Neural cell (in vitro differentiated cells): ENCODE measurements around the gene PODN. TPM values are rescaled to one million over a fixed set of nuclear protein-coding genes. Genes with fewer than 3 reads are reported as not detected.

Source experiments
- H2AFZ ChIP-seq: fragments of 200-600, 300-800 bp; sonication (generic), shearing (Covaris generic); 2 replicates; pipeline ENCODE4 v1.6.0; 2014; ENCODE audit warnings: low read depth, mild to moderate bottlenecking, antibody characterized with exemption, low read length, moderate library complexity
- H3F3A ChIP-seq: fragments of 200-600 bp; shearing (Covaris generic); 2 replicates; pipeline ENCODE4 v1.6.1; 2016; ENCODE audit warnings: mild to moderate bottlenecking, moderate library complexity, mixed read lengths, antibody characterized with exemption, low read length; ENCODE audit not compliant: insufficient read depth, poor library complexity, severe bottlenecking
- H3K27ac ChIP-seq: fragments of 200-600, 300-800 bp; sonication (generic), shearing (Covaris generic); 2 replicates; pipeline ENCODE4 v1.5.1; 2014; ENCODE audit warnings: mild to moderate bottlenecking, low read length, moderate library complexity
- H3K27me3 ChIP-seq: fragments of 300-800, 200-600 bp; sonication (generic), shearing (Covaris generic); 2 replicates; pipeline ENCODE4 v1.6.0; 2014; ENCODE audit warnings: mild to moderate bottlenecking, low read depth, low read length, moderate library complexity; ENCODE audit not compliant: insufficient read depth
- H3K36me3 ChIP-seq: fragments of 300-800, 200-600 bp; sonication (generic), shearing (Covaris generic); 2 replicates; pipeline ENCODE4 v1.5.1; 2014; ENCODE audit warnings: mild to moderate bottlenecking, antibody characterized with exemption, low read length, moderate library complexity; ENCODE audit not compliant: insufficient read depth
- H3K4me2 ChIP-seq: fragments of 300-800, 200-600 bp; sonication (generic), shearing (Covaris generic); 2 replicates; pipeline ENCODE4 v1.6.0; 2014; ENCODE audit warnings: mild to moderate bottlenecking, low read length
- H3K4me3 ChIP-seq: fragments of 300-800, 200-600 bp; sonication (generic), shearing (Covaris generic); 2 replicates; pipeline ENCODE4 v1.5.1; 2014; ENCODE audit warnings: mild to moderate bottlenecking, low read length, moderate library complexity
- H3K79me2 ChIP-seq: fragments of 200-600 bp; shearing (Covaris generic); replicated peaks from 2 replicates; pipeline ENCODE4 v1.6.0; 2014; ENCODE audit warnings: mild to moderate bottlenecking, low read length, moderate library complexity; ENCODE audit not compliant: insufficient read depth
- H3K9ac ChIP-seq: fragments of 300-800, 200-600 bp; sonication (generic), shearing (Covaris generic); 2 replicates; pipeline ENCODE4 v1.6.1; 2016; ENCODE audit warnings: mild to moderate bottlenecking, low read length, mixed read lengths
- H3K9me2 ChIP-seq: fragments of 200-600 bp; shearing (Covaris generic); 2 replicates; pipeline ENCODE4 v1.6.1; 2016; ENCODE audit warnings: mild to moderate bottlenecking, low read length, mixed read lengths; ENCODE audit not compliant: insufficient read depth
- H3K9me3 ChIP-seq: fragments of 200-600, 300-800 bp; sonication (generic), shearing (Covaris generic); 2 replicates; pipeline ENCODE4 v1.6.1; 2016; ENCODE audit warnings: mild to moderate bottlenecking, mixed run types, low read length, moderate library complexity, mixed read lengths
- H4K20me1 ChIP-seq: fragments of 200-600 bp; shearing (Covaris generic); 2 replicates; pipeline ENCODE4 v1.6.1; 2016; ENCODE audit warnings: mild to moderate bottlenecking, mixed run types; ENCODE audit not compliant: insufficient read depth
- EP300 ChIP-seq: fragments of 450-650 bp; conservative IDR thresholded peaks from 2 replicates; pipeline ENCODE4 v1.6.1; 2014; ENCODE audit warnings: antibody characterized with exemption, mild to moderate bottlenecking, moderate library complexity; ENCODE audit not compliant: poor library complexity, severe bottlenecking
- EZH2 ChIP-seq: fragments of 200-600, 300-800 bp; shearing (Covaris generic), sonication (generic); IDR thresholded peaks from 2 replicates; pipeline ENCODE4 v1.6.1; 2014; ENCODE audit warnings: antibody characterized with exemption, low read length, borderline replicate concordance, mild to moderate bottlenecking; ENCODE audit not compliant: insufficient read depth, poor library complexity, severe bottlenecking
- MXI1 ChIP-seq: fragments of 450-650 bp; conservative IDR thresholded peaks from 2 replicates; pipeline ENCODE4 v1.6.1; 2014; ENCODE audit warnings: antibody characterized with exemption, mild to moderate bottlenecking; ENCODE audit not compliant: poor library complexity, severe bottlenecking
- POLR2AphosphoS5 ChIP-seq: IDR thresholded peaks from 2 replicates; pipeline ENCODE4 v1.6.1; 2012
- RAD21 ChIP-seq: fragments of 450-650 bp; conservative IDR thresholded peaks from 2 replicates; pipeline ENCODE4 v1.6.1; 2014; ENCODE audit warnings: antibody characterized with exemption, mild to moderate bottlenecking, moderate library complexity
- REST ChIP-seq: IDR thresholded peaks from 2 replicates; pipeline ENCODE4 v1.6.1; 2012; ENCODE audit warnings: borderline replicate concordance
- SMC3 ChIP-seq: fragments of 450-650 bp; conservative IDR thresholded peaks from 2 replicates; pipeline ENCODE4 v1.6.1; 2014; ENCODE audit warnings: antibody characterized with exemption, mild to moderate bottlenecking, moderate library complexity; ENCODE audit not compliant: poor library complexity
- TAF1 ChIP-seq: IDR thresholded peaks from 2 replicates; pipeline ENCODE4 v1.6.1; 2012; ENCODE audit warnings: low read depth
- polyA plus RNA-seq: library from polyadenylated mRNA; depleted of rRNA; stranded (reverse); fragments of >200 nt; gene quantifications from 2 replicates; pipeline ENCODE4 v1.2.3, GENCODE V29; 2014
- TF ChIP-seq, protein P1 (sequence below): fragments of 450-650 bp; IDR thresholded peaks from 2 replicates; pipeline ENCODE4 v1.5.1; 2014; ENCODE audit warnings: antibody characterized with exemption, mild to moderate bottlenecking, moderate library complexity; ENCODE audit not compliant: poor library complexity, severe bottlenecking

Gene PODN
- polyA plus RNA-seq, 1 donor from 2014 or later: 0.07 TPM

DNA sequence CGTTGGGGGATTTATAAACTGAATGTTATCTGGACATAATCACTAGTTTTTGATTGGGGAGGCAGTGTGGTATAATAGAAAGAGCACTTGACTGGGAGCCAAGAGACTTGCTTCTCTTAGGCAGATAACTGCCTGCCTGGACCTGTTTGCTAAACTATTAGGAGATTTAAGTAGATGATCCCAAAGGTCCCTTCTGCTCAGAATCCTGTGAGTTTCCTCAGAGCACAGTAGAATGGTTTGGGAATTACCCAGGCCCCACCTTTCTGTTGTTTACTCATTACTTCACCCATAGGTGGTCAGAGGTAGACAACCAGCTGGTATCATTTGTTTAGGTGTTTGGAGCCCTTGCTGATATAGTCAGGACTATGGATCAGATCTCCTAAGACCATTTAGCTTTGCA lies 10.3 kb upstream of the PODN start:
- no peak for TF ChIP-seq SMC3
- no peak for TF ChIP-seq REST
- no peak for TF ChIP-seq POLR2AphosphoS5
- no peak for TF ChIP-seq MXI1
- TF ChIP-seq TAF1: no peak
- H3K4me3 ChIP-seq: no peak overlapping the region
- H4K20me1 ChIP-seq: no peaks in the 10 kb centered on the region
- no peaks in the 10 kb centered on the region for H3K79me2 ChIP-seq
- H3F3A ChIP-seq: no peaks in the 10 kb centered on the region
- H3K9ac ChIP-seq: no peak overlapping the region
- H3K27ac ChIP-seq: no peak overlapping the region
- no peak overlapping the region for H3K4me2 ChIP-seq
- no peaks in the 10 kb centered on the region for H3K9me3 ChIP-seq
- H3K36me3 ChIP-seq: peaks cover 6% of the 10 kb centered on the region
- no peaks in the 10 kb centered on the region for H3K9me2 ChIP-seq
- H2AFZ ChIP-seq: no peak overlapping the region
- no peaks in the 10 kb centered on the region for H3K27me3 ChIP-seq

GRCh38 chr1:53057127-53057526 lies 4.9 kb upstream of the PODN start:
- H3K27ac ChIP-seq: no peak overlapping the region
- peaks cover 31% of the 10 kb centered on the region for H3K27me3 ChIP-seq
- H3K4me2 ChIP-seq: no peak overlapping the region
- H3K4me3 ChIP-seq: no peak overlapping the region
- TF ChIP-seq REST: no peak
- peaks cover 6% of the 10 kb centered on the region for H3K36me3 ChIP-seq
- no peak overlapping the region for H2AFZ ChIP-seq
- H3K9ac ChIP-seq: no peak overlapping the region
- no peaks in the 10 kb centered on the region for H3K9me2 ChIP-seq
- H3K79me2 ChIP-seq: no peaks in the 10 kb centered on the region
- H3K9me3 ChIP-seq: no peaks in the 10 kb centered on the region
- no peaks in the 10 kb centered on the region for H3F3A ChIP-seq
- H4K20me1 ChIP-seq: no peaks in the 10 kb centered on the region

DNA sequence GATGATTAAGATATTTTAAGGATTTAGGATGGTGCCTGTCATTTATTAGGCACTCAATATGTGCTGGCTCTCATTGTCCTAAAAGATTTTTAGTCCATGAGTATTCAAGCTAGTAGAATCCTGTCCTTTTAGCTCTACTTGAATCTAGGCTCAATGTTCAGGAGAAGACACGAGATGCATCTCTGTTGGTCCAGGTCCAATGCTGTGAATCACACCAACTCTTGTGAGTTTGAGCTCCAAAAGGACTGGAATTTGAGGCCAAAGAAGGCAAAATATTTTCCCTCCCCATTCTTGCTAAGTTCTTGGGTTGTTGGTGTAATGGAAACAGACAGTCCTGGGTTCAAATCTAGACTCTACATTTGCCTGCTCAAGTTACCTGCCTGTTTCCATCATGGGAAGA lies 1.4 kb upstream of the PODN start:
- no peak for TF ChIP-seq TAF1
- TF ChIP-seq REST: no peak
- no peak for TF ChIP-seq POLR2AphosphoS5
- TF ChIP-seq EZH2: no peak
- TF ChIP-seq EP300: no peak
- no peak for TF ChIP-seq SMC3
- no peak for TF ChIP-seq MXI1
- TF ChIP-seq RAD21: no peak
- TF ChIP-seq, protein P1, sequence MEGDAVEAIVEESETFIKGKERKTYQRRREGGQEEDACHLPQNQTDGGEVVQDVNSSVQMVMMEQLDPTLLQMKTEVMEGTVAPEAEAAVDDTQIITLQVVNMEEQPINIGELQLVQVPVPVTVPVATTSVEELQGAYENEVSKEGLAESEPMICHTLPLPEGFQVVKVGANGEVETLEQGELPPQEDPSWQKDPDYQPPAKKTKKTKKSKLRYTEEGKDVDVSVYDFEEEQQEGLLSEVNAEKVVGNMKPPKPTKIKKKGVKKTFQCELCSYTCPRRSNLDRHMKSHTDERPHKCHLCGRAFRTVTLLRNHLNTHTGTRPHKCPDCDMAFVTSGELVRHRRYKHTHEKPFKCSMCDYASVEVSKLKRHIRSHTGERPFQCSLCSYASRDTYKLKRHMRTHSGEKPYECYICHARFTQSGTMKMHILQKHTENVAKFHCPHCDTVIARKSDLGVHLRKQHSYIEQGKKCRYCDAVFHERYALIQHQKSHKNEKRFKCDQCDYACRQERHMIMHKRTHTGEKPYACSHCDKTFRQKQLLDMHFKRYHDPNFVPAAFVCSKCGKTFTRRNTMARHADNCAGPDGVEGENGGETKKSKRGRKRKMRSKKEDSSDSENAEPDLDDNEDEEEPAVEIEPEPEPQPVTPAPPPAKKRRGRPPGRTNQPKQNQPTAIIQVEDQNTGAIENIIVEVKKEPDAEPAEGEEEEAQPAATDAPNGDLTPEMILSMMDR: no peak
- peaks cover 59% of the 10 kb centered on the region for H3K27me3 ChIP-seq

More for the DNA sequence above, 1.4 kb upstream of the PODN start:
- Histone ChIP-seq H3K9me2 (no peaks in the 10 kb centered on the region), H2AFZ (no peak overlapping the region), H3K9me3 (no peaks in the 10 kb centered on the region), H3K4me2 (no peak overlapping the region), H3F3A (no peaks in the 10 kb centered on the region), H3K9ac (no peak overlapping the region), H3K4me3 (no peak overlapping the region), H3K79me2 (no peaks in the 10 kb centered on the region), H4K20me1 (no peaks in the 10 kb centered on the region), H3K27ac (no peak overlapping the region), H3K36me3 (no peaks in the 10 kb centered on the region)
